Measurements from ENCODE around the gene OR51E1. TPM values are rescaled to one million over a fixed set of nuclear protein-coding genes. Genes with fewer than 3 reads are reported as not detected.

Gene OR51E1
- total and polyA plus RNA-seq, 10 donors = 0.04 to 0.18 (median 0.06) TPM; not detected in 7

DNA sequence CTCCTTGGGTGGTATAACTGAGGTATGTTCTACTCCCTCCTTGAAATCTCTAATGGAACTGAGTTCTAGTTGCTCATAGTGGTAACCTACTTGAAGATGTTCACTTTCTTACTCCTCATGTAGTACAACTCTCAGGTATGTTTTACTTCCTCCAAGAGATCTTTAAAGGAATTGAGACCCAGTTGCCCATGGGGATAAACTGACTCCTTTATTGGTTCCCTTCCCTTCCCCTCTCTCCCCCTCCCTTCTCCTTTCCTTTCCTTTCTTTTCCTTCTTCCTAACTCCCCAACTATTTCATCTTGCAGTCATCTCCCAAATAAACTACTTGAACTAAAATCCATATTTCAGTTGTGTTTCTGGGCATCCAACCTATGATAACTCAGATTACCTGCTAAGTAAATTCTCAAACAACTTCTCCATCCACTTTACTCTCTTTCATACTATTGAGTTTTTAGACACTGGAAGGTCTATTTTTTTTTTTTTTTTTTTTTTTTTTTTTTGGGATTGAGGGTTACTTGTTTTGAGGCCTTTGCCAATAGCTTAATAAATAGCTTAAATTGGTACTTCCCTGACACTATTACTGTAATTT is 27.8 kb upstream of the OR51E1 start:
- no peak overlapping the region for H3K27ac ChIP-seq
- peaks cover 0 to under 1% (median 0%) of the 10 kb centered on the region in 6 donors for H3K4me1 ChIP-seq
- peaks cover 0 to 8% (median 0%) of the 10 kb centered on the region in 7 donors for H3K27me3 ChIP-seq (replicated peaks in 1 of 7)
- H3K36me3 ChIP-seq = no peaks in the 10 kb centered on the region
- DNase-seq = no peak
- H3K4me3 ChIP-seq = no peak overlapping the region
- intact Hi-C loops (cut with DNase I; ENCODE audit: low total_unique reads) = no loop called here
- TF ChIP-seq POLR2AphosphoS5 (IDR thresholded peaks at IDR 0.05) = no peak
- TF ChIP-seq, protein P1, sequence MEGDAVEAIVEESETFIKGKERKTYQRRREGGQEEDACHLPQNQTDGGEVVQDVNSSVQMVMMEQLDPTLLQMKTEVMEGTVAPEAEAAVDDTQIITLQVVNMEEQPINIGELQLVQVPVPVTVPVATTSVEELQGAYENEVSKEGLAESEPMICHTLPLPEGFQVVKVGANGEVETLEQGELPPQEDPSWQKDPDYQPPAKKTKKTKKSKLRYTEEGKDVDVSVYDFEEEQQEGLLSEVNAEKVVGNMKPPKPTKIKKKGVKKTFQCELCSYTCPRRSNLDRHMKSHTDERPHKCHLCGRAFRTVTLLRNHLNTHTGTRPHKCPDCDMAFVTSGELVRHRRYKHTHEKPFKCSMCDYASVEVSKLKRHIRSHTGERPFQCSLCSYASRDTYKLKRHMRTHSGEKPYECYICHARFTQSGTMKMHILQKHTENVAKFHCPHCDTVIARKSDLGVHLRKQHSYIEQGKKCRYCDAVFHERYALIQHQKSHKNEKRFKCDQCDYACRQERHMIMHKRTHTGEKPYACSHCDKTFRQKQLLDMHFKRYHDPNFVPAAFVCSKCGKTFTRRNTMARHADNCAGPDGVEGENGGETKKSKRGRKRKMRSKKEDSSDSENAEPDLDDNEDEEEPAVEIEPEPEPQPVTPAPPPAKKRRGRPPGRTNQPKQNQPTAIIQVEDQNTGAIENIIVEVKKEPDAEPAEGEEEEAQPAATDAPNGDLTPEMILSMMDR (IDR thresholded peaks at IDR 0.05 in 8 of 11, conservative IDR thresholded peaks at IDR 0.05 in 3 of 11) = no peak
- no peak for TF ChIP-seq POLR2A (IDR thresholded peaks at IDR 0.05)
- no peaks in the 10 kb centered on the region for H3K9me3 ChIP-seq

DNA sequence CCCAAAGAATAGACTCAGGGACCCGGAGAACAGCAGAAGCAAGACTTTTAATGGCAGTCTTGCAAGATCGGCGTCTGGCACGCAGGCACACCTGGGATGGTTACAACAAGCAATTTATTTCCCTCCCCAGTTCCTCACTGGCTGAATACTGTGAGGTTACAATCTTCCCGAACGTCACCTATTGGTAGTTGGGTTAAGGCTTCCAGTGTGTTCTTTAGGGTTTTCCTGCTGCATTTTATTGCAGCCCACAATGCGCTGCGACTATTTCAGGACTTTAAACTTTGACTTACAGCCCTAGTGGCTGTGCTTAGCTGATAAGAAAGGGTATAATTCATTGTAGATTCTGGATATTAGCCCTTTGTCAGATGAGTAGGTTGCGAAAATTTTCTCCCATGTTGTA is 24.3 kb upstream of the OR51E1 start:
- H3K27ac ChIP-seq = no peak overlapping the region
- intact Hi-C loops (cut with DNase I; ENCODE audit: low total_unique reads) = no loop called here
- peaks cover 0 to 8% (median 0%) of the 10 kb centered on the region in 7 donors for H3K27me3 ChIP-seq (replicated peaks in 1 of 7)
- no peaks in the 10 kb centered on the region for H3K9me3 ChIP-seq
- no peak overlapping the region for H3K4me3 ChIP-seq
- TF ChIP-seq, protein P1 (IDR thresholded peaks at IDR 0.05 in 8 of 11, conservative IDR thresholded peaks at IDR 0.05 in 3 of 11) = no peak
- no peak for TF ChIP-seq POLR2A (IDR thresholded peaks at IDR 0.05)
- no peak for TF ChIP-seq POLR2AphosphoS5 (IDR thresholded peaks at IDR 0.05)
- no peaks in the 10 kb centered on the region for H3K36me3 ChIP-seq
- no peak for DNase-seq
- no peaks in the 10 kb centered on the region for H3K4me1 ChIP-seq
- whole genome bisulfite sequencing, 5 donors = 70 to 82% (median 77%) methylated on average over 9 of the region's 9 CpGs

DNA sequence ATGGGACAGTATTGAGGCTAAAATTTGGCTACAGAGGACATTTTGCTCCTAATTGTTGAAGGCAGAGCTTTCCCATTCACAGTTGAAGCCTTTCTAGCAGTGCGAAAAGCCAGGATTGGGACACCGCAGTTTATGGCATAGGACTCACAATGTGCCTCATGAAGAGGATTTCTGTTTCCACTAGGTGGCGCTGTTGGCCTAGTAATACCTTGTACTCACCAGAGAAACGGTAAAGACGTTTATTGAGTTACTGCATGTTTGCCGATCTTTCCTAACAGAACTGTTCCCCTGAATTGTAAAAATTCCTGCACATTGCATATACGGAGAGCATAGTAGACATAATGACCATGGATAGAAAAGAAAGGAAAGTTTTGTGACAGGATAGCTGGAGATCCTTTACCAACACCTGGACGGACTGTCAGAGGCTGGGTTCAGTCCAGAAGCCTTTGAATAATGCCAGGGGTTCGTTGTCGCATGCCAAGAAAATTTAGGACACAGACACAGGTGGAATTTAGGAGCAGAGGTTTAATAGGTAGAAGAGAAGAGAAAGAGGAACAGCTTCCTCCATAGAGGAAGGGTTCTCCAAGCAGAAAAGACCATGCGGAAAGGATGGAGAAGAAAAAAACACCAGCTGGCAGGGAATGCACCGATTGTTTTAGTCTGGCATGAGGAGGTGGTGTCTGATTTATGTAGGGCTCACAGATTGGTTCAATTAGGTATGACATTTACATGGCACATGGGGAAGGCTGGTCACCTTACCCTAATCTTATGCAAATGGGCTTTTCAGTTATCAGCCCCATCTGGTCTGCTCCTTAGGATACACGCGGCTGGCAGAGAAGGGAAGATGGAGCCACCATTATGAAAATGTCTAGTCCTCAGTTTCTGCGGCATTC is 17.3 kb upstream of the OR51E1 start:
- Histone ChIP-seq H3K36me3 (no peaks in the 10 kb centered on the region), H3K4me1 (no peaks in the 10 kb centered on the region), H3K27ac (no peak overlapping the region), H3K27me3 (replicated peaks in 1 of 7) (peaks cover 0 to 15% (median 0%) of the 10 kb centered on the region in 7 donors), H3K9me3 (peaks cover 0 to 22% (median 17%) of the 10 kb centered on the region in 8 donors), H3K4me3 (no peak overlapping the region)
- no peak for DNase-seq
- intact Hi-C loops (cut with DNase I; ENCODE audit: low total_unique reads) = no loop called here
- WGBS, 5 donors = 47 to 57% (median 55%) methylated on average over 15 of the region's 15 CpGs
- no peak for TF ChIP-seq POLR2AphosphoS5 (IDR thresholded peaks at IDR 0.05)
- TF ChIP-seq, protein P1 (IDR thresholded peaks at IDR 0.05 in 8 of 11, conservative IDR thresholded peaks at IDR 0.05 in 3 of 11) = peak in 9 of 11 experiments; percentile 6 to 68 (median 50)
- TF ChIP-seq POLR2A (IDR thresholded peaks at IDR 0.05) = no peak

DNA sequence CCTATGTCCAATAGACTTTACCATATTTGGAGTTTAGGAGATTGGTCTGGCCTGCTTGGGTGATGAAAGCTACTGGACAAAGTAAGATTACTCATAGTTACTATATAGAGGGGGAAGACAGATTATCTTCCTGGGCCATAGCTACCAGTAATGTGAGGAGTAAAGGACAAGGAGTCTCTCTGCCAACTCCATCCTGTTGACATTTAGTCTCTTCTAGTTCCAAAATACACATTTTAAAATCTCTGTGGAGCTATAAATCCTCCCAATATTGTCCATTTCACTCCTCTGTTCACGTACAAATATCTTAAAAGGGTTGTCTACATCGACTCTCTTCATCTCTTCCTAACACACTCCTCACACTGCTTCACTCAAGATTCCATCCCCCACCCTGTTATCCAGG is 7.6 kb upstream of the OR51E1 start:
- 73 to 79% (median 76%) methylated on average over 2 of the region's 2 CpGs for WGBS, 5 donors
- Histone ChIP-seq H3K4me3 (no peak overlapping the region), H3K4me1 (peaks cover 0 to 7% (median 1%) of the 10 kb centered on the region in 6 donors), H3K9me3 (no peaks in the 10 kb centered on the region), H3K27me3 (replicated peaks in 1 of 7) (peaks cover 0 to 14% (median 0%) of the 10 kb centered on the region in 7 donors), H3K36me3 (no peaks in the 10 kb centered on the region), H3K27ac (no peak overlapping the region)
- intact Hi-C loops (cut with DNase I; ENCODE audit: low total_unique reads) = no loop called here
- DNase-seq = no peak
- TF ChIP-seq, protein P1 (IDR thresholded peaks at IDR 0.05 in 8 of 11, conservative IDR thresholded peaks at IDR 0.05 in 3 of 11) = no peak
- no peak for TF ChIP-seq POLR2A (IDR thresholded peaks at IDR 0.05)
- TF ChIP-seq POLR2AphosphoS5 (IDR thresholded peaks at IDR 0.05) = no peak
